Fibroblast of lung (primary cell): ENCODE results near the gene PKP3. TPM values are rescaled to one million over a fixed set of nuclear protein-coding genes. Genes with fewer than 3 reads are reported as not detected.

Experiments used
- DNase-seq, 2 donors: peaks; one replicate each; pipeline versions ENCODE4 v3.0.0 to v3.0.0-alpha.2; 2010; ENCODE audit warnings: low read depth in 2 of 2
- H2AFZ ChIP-seq: 2 replicates; pipeline ENCODE4 v1.5.1; 2012; ENCODE audit warnings: low read length, control low read depth, inconsistent platforms
- H3K27ac ChIP-seq: 2 replicates; pipeline ENCODE4 v1.5.1; 2011; ENCODE audit warnings: low read length, control low read depth; ENCODE audit not compliant: insufficient read depth
- H3K27me3 ChIP-seq: 2 replicates; pipeline ENCODE4 v1.5.1; 2011; ENCODE audit warnings: mild to moderate bottlenecking, low read length; ENCODE audit not compliant: control insufficient read depth, insufficient read depth
- H3K36me3 ChIP-seq: 2 replicates; pipeline ENCODE4 v1.5.1; 2011; ENCODE audit warnings: low read length; ENCODE audit not compliant: control insufficient read depth, insufficient read depth
- H3K4me1 ChIP-seq: 2 replicates; pipeline ENCODE4 v1.5.1; 2011; ENCODE audit warnings: low read length; ENCODE audit not compliant: control insufficient read depth, insufficient read depth; ENCODE audit errors: extremely low read depth
- H3K4me2 ChIP-seq: 2 replicates; pipeline ENCODE4 v1.5.1; 2011; ENCODE audit warnings: low read length, control low read depth; ENCODE audit not compliant: insufficient read depth; ENCODE audit errors: extremely low read depth
- H3K4me3 ChIP-seq, 4 experiments: fragments of 200-600 bp in 1 of 4; sonication (generic) in 1 of 4; replicated peaks in 1 of 4; 2 replicates each; pipeline ENCODE4 v1.5.1; 2011 to 2016; ENCODE audit warnings: low read length in 4 of 4, low read depth in 3 of 4, mild to moderate bottlenecking in 3 of 4, control low read depth in 2 of 4, inconsistent platforms in 1 of 4, mixed read lengths in 1 of 4; ENCODE audit not compliant: insufficient read depth in 1 of 4; ENCODE audit errors: control extremely low read depth in 1 of 4
- H3K79me2 ChIP-seq: 2 replicates; pipeline ENCODE4 v1.5.1; 2012; ENCODE audit warnings: mild to moderate bottlenecking, low read length, inconsistent platforms; ENCODE audit not compliant: control insufficient read depth, insufficient read depth
- H3K9ac ChIP-seq: 2 replicates; pipeline ENCODE4 v1.5.1; 2011; ENCODE audit warnings: mild to moderate bottlenecking, low read length, control low read depth; ENCODE audit not compliant: insufficient read depth
- H3K9me3 ChIP-seq: 2 replicates; pipeline ENCODE4 v1.5.1; 2012; ENCODE audit warnings: low read depth, low read length; ENCODE audit not compliant: control insufficient read depth, insufficient read depth
- H4K20me1 ChIP-seq: 2 replicates; pipeline ENCODE4 v1.5.1; 2011; ENCODE audit warnings: low read length; ENCODE audit not compliant: control insufficient read depth, insufficient read depth; ENCODE audit errors: extremely low read depth
- CTCF ChIP-seq, 2 donors: IDR thresholded peaks in 1 of 2; conservative IDR thresholded peaks in 1 of 2; 1 replicate in 1 of 2; 2 replicates in 1 of 2; pipeline ENCODE4 v1.5.1; 2011 to 2012; ENCODE audit warnings: low read length in 2 of 2, control low read depth in 1 of 2, inconsistent platforms in 1 of 2, low read depth in 1 of 2, mild to moderate bottlenecking in 1 of 2
- EZH2 ChIP-seq: IDR thresholded peaks from 2 replicates; pipeline ENCODE4 v1.5.1; 2012; ENCODE audit warnings: low read length, control low read depth, mild to moderate bottlenecking; ENCODE audit errors: missing control alignments
- polyA plus RNA-seq, 2 donors: library from polyadenylated mRNA; depleted of rRNA in 1 of 2; stranded (reverse) in 1 of 2; unstranded in 1 of 2; fragments of >200 nt; gene quantifications; 2 replicates each; pipeline ENCODE4 v1.2.1, GENCODE V29; 2011 to 2012; ENCODE audit warnings: missing spikeins in 1 of 2
- total RNA-seq: library from RNA; depleted of rRNA; stranded (reverse); fragments of >200 nt; gene quantifications from 2 replicates; pipeline ENCODE4 v1.2.1, GENCODE V29; 2014

The PKP3 gene
- total and polyA plus RNA-seq, 2 donors (not counting 1 experiment from before 2014, with no cell fraction given): 0.17 to 0.83 TPM

GRCh38 chr11:356610-357009 is 37.4 kb upstream of the PKP3 start:
- no peaks in the 10 kb centered on the region for H3K79me2 ChIP-seq
- TF ChIP-seq CTCF (conservative IDR thresholded peaks at IDR 0.05 in 1 of 2, IDR thresholded peaks at IDR 0.05 in 1 of 2; ENCODE audit: low read depth in 1 of 2, low read length in 2 of 2) (no peak), EZH2 (no peak)
- no peak for DNase-seq
- H4K20me1 ChIP-seq: no peaks in the 10 kb centered on the region
- H3K4me3 ChIP-seq: no peak overlapping the region
- H3K36me3 ChIP-seq: peaks cover 2% of the 10 kb centered on the region
- no peak overlapping the region for H3K9ac ChIP-seq
- H3K27ac ChIP-seq: no peak overlapping the region
- H3K4me1 ChIP-seq: peaks cover 8% of the 10 kb centered on the region
- H3K4me2 ChIP-seq: no peak overlapping the region
- H2AFZ ChIP-seq: no peak overlapping the region
- H3K9me3 ChIP-seq: no peaks in the 10 kb centered on the region
- peaks cover 9% of the 10 kb centered on the region for H3K27me3 ChIP-seq

- no peak overlapping the region for H3K9ac ChIP-seq
- H3K79me2 ChIP-seq: no peaks in the 10 kb centered on the region
- no peak overlapping the region for H2AFZ ChIP-seq
- no peaks in the 10 kb centered on the region for H4K20me1 ChIP-seq
- no peaks in the 10 kb centered on the region for H3K9me3 ChIP-seq
- H3K27ac ChIP-seq: no peak overlapping the region
- H3K4me2 ChIP-seq: no peak overlapping the region
- peaks cover 9% of the 10 kb centered on the region for H3K27me3 ChIP-seq
- DNase-seq: no peak
- no peak overlapping the region for H3K4me3 ChIP-seq
- TF ChIP-seq CTCF (conservative IDR thresholded peaks at IDR 0.05 in 1 of 2, IDR thresholded peaks at IDR 0.05 in 1 of 2; ENCODE audit: low read depth in 1 of 2, low read length in 2 of 2) (no peak), EZH2 (no peak)
- H3K36me3 ChIP-seq: peaks cover 2% of the 10 kb centered on the region
- peaks cover 8% of the 10 kb centered on the region for H3K4me1 ChIP-seq
These were observed 36.4 kb upstream of the PKP3 start for GRCh38 chr11:357582-357981.

- TF ChIP-seq EZH2: no peak
- TF ChIP-seq CTCF (conservative IDR thresholded peaks at IDR 0.05 in 1 of 2, IDR thresholded peaks at IDR 0.05 in 1 of 2; ENCODE audit: low read depth in 1 of 2, low read length in 2 of 2): no peak
- H4K20me1 ChIP-seq: no peaks in the 10 kb centered on the region
- H3K9me3 ChIP-seq: no peaks in the 10 kb centered on the region
- peaks cover 8% of the 10 kb centered on the region for H3K4me1 ChIP-seq
- H3K36me3 ChIP-seq: peaks cover 2% of the 10 kb centered on the region
- no peaks in the 10 kb centered on the region for H3K79me2 ChIP-seq
- no peak overlapping the region for H3K27ac ChIP-seq
- H2AFZ ChIP-seq: no peak overlapping the region
- H3K27me3 ChIP-seq: peaks cover 9% of the 10 kb centered on the region
- no peak overlapping the region for H3K9ac ChIP-seq
- H3K4me3 ChIP-seq: no peak overlapping the region
- H3K4me2 ChIP-seq: no peak overlapping the region
- no peak for DNase-seq
These were observed 35.7 kb upstream of the PKP3 start for GRCh38 chr11:358129-358800.
